ENCODE results near the gene SLC25A28. TPM values are rescaled to one million over a fixed set of nuclear protein-coding genes. Genes with fewer than 3 reads are reported as not detected.

SLC25A28 gene
- total RNA-seq, 1 donor from 2014 or later, result 53.3 TPM

GRCh38 chr10:99564361-99564760 is 55.9 kb downstream of the SLC25A28 start:
- Mint-ChIP-seq H3K36me3 (ENCODE audit: low read depth) (no peaks in the 10 kb centered on the region), H3K27ac (no peak overlapping the region)

GRCh38 chr10:99562631-99563030 is 57.6 kb downstream of the SLC25A28 start:
- Mint-ChIP-seq H3K4me3 (no peak overlapping the region), H3K9me3 (no peaks in the 10 kb centered on the region)
- intact Hi-C loops (cut with micrococcal nuclease), result no loop called here

More at GRCh38 chr10:99564361-99564760, 55.9 kb downstream of the SLC25A28 start:
- Mint-ChIP-seq H3K4me1 (ENCODE audit: low read depth) (no peaks in the 10 kb centered on the region), H3K4me3 (no peak overlapping the region), H3K27me3 (ENCODE audit: insufficient read depth) (peaks cover 26% of the 10 kb centered on the region), H3K9me3 (no peaks in the 10 kb centered on the region)
- intact Hi-C loops (cut with micrococcal nuclease), result no loop called here
- DNase-seq (ENCODE audit: low spot score), result no peak

More at GRCh38 chr10:99562631-99563030, 57.6 kb downstream of the SLC25A28 start:
- Mint-ChIP-seq H3K36me3 (ENCODE audit: low read depth) (no peaks in the 10 kb centered on the region), H3K4me1 (ENCODE audit: low read depth) (no peaks in the 10 kb centered on the region), H3K27me3 (ENCODE audit: insufficient read depth) (peaks cover 21% of the 10 kb centered on the region), H3K27ac (no peak overlapping the region)
- DNase-seq (ENCODE audit: low spot score), result no peak

Other genes starting within 250 kb of the SLC25A28 start
- 35.9 and 36.1 TPM in 2 replicates for gene GOT1, start 189.8 kb downstream of the SLC25A28 start, total RNA-seq
- gene NKX2-3, start 87.5 kb downstream of the SLC25A28 start, total RNA-seq, result not detected in 2 replicates
- 11.0 and 11.1 TPM in 2 replicates for gene ENTPD7, start 39.1 kb upstream of the SLC25A28 start, total RNA-seq
- 36.7 and 38.1 TPM in 2 replicates for gene COX15, start 111.7 kb upstream of the SLC25A28 start, total RNA-seq
- gene CUTC, start 111.8 kb upstream of the SLC25A28 start, total RNA-seq, result 42.2 and 45.4 TPM in 2 replicates
- gene ABCC2, start 162.2 kb upstream of the SLC25A28 start, total RNA-seq, result 0.83 and 1.3 TPM in 2 replicates

Data from activated T-helper 1 cell treated with anti-CD3 and anti-CD28 coated beads, Interleukin-12 subunit alpha, Interleukin-12 subunit beta, Interleukin-2, Interleukin-4 antibody, amounts not matched to agents 30 ng/mL and 10 ng/mL and 1 ng/mL, durations not matched to agents 14 hours and 24 hours and 36 hours (primary cell).